Measurements from ENCODE around the gene LPO. TPM values are rescaled to one million over a fixed set of nuclear protein-coding genes. Genes with fewer than 3 reads are reported as not detected.
A peak's percentile ranks its signal among the peaks of the same experiment; 100 is the strongest.

The LPO gene
- total RNA-seq, 3 donors from 2014 or later: not detected

- DNase-seq (no peak), ATAC-seq (no peak)
- TF ChIP-seq, protein P1, sequence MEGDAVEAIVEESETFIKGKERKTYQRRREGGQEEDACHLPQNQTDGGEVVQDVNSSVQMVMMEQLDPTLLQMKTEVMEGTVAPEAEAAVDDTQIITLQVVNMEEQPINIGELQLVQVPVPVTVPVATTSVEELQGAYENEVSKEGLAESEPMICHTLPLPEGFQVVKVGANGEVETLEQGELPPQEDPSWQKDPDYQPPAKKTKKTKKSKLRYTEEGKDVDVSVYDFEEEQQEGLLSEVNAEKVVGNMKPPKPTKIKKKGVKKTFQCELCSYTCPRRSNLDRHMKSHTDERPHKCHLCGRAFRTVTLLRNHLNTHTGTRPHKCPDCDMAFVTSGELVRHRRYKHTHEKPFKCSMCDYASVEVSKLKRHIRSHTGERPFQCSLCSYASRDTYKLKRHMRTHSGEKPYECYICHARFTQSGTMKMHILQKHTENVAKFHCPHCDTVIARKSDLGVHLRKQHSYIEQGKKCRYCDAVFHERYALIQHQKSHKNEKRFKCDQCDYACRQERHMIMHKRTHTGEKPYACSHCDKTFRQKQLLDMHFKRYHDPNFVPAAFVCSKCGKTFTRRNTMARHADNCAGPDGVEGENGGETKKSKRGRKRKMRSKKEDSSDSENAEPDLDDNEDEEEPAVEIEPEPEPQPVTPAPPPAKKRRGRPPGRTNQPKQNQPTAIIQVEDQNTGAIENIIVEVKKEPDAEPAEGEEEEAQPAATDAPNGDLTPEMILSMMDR (IDR thresholded peaks at IDR 0.05): no peak
- Histone ChIP-seq H3K9me3 (no peaks in the 10 kb centered on the region), H3K4me3 (no peak overlapping the region), H3K36me3 (ENCODE audit: low read depth) (no peaks in the 10 kb centered on the region), H3K4me1 (ENCODE audit: low read depth) (no peaks in the 10 kb centered on the region)
- intact Hi-C loops (cut with DNase I, micrococcal nuclease): no loop called here
Measured at GRCh38 chr17:58267347-58268324, 29.3 kb downstream of the LPO start.

GRCh38 chr17:58268326-58268725 lies 29.9 kb downstream of the LPO start:
- DNase-seq (no peak), ATAC-seq (no peak)
- H3K4me1 ChIP-seq (ENCODE audit: low read depth): no peaks in the 10 kb centered on the region
- intact Hi-C loops (cut with DNase I, micrococcal nuclease): no loop called here
- no peaks in the 10 kb centered on the region for H3K9me3 ChIP-seq
- TF ChIP-seq, protein P1 (IDR thresholded peaks at IDR 0.05): no peak
- no peaks in the 10 kb centered on the region for H3K36me3 ChIP-seq (ENCODE audit: low read depth)
- no peak overlapping the region for H3K4me3 ChIP-seq

DNA sequence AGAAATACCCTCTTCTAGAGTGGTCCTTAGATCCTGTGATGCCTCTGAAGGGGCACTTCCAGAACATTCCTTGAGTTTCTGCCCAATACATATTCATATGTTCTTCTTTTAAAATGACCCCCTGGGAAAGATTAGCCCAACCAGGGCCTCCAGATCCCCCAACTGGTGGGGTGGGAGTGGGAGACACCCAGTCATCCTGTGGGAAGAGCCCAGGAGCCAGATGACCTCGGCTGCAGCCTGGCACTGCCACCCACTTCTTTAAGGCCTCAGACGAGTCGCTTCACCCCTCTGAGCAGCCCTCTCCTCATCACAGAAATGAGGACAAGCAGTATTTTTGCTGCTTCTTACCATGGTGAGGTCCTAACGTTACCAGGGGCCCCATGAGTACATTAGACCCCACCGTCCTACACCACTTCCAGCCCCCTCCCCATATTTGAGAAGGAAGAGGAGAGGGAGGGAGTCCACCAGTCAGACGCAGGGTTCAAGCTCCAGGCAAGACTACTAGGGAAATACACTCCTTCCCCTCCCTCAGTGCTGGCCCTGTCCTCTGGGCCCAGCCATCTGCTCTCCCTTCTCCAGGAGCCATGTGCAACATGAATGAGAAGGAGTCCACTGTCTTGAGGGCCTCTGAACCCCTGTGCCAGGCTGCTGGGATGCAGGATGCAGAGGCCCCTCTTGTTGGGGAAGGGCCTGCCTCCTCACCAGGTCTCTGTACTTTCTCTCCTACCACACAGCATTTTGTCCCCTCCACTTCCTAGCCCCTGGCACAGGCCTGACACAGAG lies 30.6 kb downstream of the LPO start:
- H3K9me3 ChIP-seq: no peaks in the 10 kb centered on the region
- ATAC-seq (no peak), DNase-seq (no peak)
- H3K4me1 ChIP-seq (ENCODE audit: low read depth): no peaks in the 10 kb centered on the region
- H3K4me3 ChIP-seq: no peak overlapping the region
- TF ChIP-seq, protein P1 (IDR thresholded peaks at IDR 0.05): no peak
- H3K36me3 ChIP-seq (ENCODE audit: low read depth): no peaks in the 10 kb centered on the region
- intact Hi-C loops (cut with DNase I, micrococcal nuclease): no loop called here

DNA sequence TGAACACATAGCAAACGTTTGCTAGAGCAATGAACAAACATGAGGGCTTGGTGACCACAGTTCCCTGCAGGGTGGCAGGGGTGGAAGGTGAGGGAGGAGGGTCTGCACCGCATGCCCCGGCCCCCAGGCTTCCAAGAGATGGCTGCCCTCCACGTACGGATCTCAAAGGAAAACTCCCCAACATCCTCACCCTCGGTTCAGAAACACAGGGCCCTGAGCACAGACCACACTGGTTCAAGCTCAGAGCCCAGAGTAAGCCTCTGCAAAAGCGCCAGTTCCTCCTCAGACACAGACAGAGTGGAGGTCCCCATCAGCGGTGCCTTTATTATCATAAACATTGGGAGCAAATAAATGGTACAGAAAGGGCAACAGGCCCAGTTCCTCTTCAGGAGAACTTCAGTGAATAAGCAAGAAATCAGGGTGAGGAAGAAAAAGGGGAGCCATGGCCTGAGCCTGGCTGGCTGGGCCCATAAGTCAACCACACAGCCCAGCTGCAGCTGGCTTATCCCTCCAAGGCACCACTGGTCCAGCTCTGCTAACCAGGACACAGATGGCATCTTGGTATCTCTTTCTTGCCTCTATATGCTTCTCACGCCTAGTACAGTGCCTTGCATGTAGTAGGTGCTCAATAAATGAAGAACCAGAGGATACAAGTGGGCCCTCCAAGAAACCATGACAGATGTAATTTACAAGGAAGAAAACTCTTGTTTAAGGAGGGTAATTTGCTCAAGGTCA lies 31.3 kb downstream of the LPO start:
- Histone ChIP-seq H3K4me1 (ENCODE audit: low read depth) (no peaks in the 10 kb centered on the region), H3K9me3 (no peaks in the 10 kb centered on the region), H3K36me3 (ENCODE audit: low read depth) (no peaks in the 10 kb centered on the region), H3K4me3 (no peak overlapping the region)
- DNase-seq: no peak
- TF ChIP-seq, protein P1 (IDR thresholded peaks at IDR 0.05): no peak
- no peak for ATAC-seq
- intact Hi-C loops (cut with DNase I, micrococcal nuclease): no loop called here

DNA sequence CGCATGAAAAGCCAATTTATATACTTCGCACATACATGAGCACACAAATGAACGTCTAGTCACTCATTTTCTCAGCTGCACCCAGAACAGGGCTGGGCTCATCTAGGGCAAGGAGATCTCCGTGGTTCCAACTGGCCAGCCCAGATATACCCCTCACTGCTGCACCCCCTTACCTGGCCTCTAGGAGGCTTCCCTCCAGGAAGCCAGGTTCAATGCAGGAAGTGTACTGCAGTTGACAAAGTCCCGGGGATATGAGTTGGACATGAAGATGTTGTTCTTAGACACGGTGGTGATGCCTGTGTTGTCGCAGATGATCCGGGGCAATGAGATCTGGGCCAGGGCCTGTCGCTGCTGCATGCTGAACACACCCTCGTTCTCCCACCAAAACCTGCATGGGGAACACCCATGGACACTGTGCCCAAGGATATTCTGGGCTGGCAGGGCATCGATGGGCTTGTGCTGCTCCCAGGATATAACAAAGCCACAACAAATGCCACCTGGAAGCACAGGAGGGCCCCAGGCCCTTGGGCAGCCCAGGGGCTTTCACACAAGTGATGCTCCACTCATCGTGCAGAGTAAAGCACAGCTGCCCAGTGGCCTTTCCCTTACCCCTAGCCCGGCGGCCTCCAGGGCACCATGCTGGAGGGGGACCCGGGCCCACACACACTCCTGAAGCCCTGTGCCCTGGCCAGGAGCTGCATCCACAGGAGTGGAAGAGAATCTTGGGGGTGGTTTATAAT lies 32.3 kb downstream of the LPO start:
- ATAC-seq: peak; percentile 61
- Histone ChIP-seq H3K4me1 (ENCODE audit: low read depth) (no peaks in the 10 kb centered on the region), H3K9me3 (no peaks in the 10 kb centered on the region), H3K36me3 (ENCODE audit: low read depth) (no peaks in the 10 kb centered on the region), H3K4me3 (no peak overlapping the region)
- TF ChIP-seq, protein P1 (IDR thresholded peaks at IDR 0.05): no peak
- no peak for DNase-seq
- intact Hi-C loops (cut with DNase I, micrococcal nuclease): no loop called here
